HG03571 (cell line): ENCODE measurements around the gene RNU5D-1.
"Not testable (repeated sequence)": the region's sequence is repeated elsewhere in the genome, so short reads cannot be mapped to it uniquely, and the experiment has no call there.

Source experiments
- ATAC-seq: cut with Tn5 transposase; IDR thresholded peaks from one replicate; pipeline ENCODE4 v1.9.1; 2021; ENCODE audit not compliant: unreplicated experiment

RNU5D-1 gene

DNA sequence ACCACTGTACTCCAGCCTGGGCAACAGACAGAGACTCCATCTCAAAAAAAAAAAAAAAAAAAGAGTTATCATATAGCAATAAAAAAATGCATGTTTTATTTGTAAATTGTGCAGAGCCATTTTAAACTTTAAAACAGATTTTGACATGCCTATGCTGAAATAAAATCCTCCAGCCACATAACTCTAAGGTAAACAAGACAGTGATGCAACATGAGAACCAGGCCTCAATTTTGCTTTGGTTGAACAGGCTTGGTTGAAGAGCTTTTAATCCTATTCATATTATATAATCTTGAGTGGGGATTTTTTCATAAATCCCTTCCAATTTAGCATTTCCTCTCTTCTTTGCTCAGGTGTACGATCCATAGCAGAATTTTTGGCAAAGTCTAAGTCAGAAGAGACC, 30.4 kb downstream of the RNU5D-1 start:
- no peak for ATAC-seq

GRCh38 chr1:44699375-44699774, 31.6 kb downstream of the RNU5D-1 start:
- ATAC-seq, result not testable (repeated sequence)

- no peak for ATAC-seq
Measured at GRCh38 chr1:44698138-44698537, 32.8 kb downstream of the RNU5D-1 start.

- ATAC-seq, result no peak
Measured at GRCh38 chr1:44696789-44697345, 34.1 kb downstream of the RNU5D-1 start.

DNA sequence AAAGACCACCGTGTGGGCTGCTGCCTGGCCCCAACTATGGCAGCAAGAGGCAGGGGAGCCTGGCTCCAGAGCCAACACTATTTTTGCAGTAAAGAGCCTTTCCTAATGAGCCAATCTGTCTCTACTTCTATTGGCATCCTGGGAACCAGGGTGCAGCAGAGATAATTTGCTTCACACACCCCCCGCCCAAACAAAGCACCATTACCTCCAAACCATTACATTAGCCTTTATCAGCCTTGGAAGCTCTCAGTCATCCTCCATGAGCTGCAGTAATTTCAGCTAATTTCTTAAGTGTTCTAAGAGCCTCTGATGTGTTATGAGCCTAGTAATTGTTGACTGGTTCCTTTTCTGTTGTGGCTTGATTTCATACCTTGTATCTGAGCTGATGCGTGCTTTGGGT, 34.9 kb downstream of the RNU5D-1 start:
- ATAC-seq, result no peak

DNA sequence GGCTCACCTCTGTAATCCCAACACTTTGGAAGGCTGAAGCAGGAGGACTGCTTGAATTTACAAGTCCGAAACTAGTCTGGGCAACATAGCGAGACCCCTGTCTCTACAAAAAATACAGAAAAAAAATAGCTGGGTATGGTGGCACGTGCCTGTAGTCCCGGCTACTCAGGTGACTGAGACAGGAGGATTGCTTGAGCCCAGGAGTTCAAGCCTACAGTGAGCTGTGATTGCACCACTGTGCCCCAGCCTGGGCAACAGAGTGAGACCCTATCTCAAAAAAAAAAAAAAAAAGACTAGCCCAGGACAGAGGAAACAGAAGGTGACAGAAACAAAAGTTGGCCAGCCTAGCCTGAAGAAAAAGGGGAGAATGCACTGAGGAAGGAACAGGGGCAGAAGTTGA, 35.3 kb downstream of the RNU5D-1 start:
- no peak for ATAC-seq

DNA sequence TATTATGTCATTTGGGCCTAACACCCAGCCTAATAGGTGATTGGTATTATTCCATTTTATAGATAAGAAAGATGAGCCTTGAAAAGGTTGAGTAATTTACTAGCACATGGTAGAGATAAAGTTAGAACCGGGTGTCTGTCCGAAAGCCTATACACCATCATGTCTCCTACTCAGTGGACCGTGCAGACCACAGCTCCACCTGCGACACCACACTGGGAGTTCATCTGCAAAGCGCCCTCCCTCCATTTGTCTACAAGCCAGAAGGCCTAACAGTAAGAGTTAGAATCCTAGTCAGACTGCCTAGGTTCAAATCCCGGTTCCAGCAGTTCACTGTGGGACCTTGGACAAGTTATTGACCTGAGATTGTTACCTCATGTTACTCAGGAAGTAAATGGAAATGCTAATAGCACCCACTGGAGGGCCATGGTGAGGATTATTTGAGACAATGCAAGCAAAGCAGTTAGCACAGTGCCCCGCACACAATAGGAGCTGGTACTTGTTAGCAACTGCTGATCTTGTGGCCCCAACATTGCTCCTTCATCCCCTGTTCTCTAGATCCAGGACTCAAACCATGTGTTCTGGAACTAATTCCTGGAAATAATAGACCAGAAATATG, 36.0 kb downstream of the RNU5D-1 start:
- peak; percentile 62 for ATAC-seq

GRCh38 chr1:44693900-44694299, 37.1 kb downstream of the RNU5D-1 start:
- ATAC-seq, result no peak

GRCh38 chr1:44693159-44693558, 37.8 kb downstream of the RNU5D-1 start:
- ATAC-seq, result no peak

DNA sequence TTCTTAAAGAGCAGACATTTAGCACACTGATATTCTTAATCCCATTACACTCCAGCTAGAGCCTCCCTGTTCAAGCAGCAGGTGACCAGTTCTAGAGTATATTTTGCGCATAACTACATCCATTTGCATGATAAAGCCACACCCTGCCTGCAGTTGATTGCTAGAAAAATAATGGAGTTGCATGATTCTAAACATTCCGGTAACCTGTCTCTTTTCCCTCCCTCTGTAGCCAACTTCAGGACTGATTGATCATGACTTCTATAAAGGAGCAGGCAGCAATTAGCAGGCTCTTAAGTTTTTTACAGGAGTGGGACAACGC, 41.6 kb downstream of the RNU5D-1 start:
- no peak for ATAC-seq

DNA sequence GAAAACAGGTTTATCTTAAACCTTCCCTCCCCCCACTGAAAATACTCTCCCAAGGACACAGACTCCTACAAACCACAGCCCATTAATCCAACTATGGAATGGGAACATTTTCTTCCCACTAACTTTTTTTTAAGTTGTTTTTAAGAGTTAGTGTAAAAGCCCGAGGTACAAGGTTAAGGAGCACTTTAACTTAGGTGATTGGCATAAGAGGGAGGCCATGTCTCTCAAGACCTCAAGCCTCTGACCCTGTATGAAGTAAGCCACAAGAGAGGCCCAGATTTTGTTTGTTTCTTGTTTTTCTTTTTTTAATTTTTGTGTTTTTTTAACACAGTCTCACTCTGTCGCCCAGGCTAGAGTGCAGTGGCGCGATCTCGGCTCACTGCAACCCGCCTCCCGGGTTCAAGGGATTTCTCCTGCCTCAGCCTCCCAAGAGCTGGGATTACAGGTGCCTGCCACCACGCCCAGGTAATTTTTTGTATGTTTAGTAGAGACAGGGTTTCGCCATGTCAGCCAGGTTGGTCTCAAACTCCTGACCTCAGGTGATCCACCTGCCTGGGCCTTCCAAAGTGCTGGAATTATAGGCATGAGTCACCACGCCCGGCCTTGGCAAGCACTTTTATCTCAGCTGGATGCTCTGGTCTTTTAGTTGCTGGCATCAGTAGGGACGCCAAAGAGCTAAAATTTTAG, 42.1 kb downstream of the RNU5D-1 start:
- ATAC-seq, result no peak

GRCh38 chr1:44685881-44686280, 45.1 kb downstream of the RNU5D-1 start:
- no peak for ATAC-seq

GRCh38 chr1:44685218-44685617, 45.8 kb downstream of the RNU5D-1 start:
- ATAC-seq, result no peak

- peak; percentile 84 for ATAC-seq
Measured at GRCh38 chr1:44684525-44684924, 46.4 kb downstream of the RNU5D-1 start.

- ATAC-seq, result no peak
Measured at GRCh38 chr1:44682883-44683265, 48.1 kb downstream of the RNU5D-1 start.

- ATAC-seq, result no peak
Measured at GRCh38 chr1:44681905-44682882, 48.8 kb downstream of the RNU5D-1 start.
